HG02759 (cell line): ENCODE data around the gene TNFSF4.
"Not testable (repeated sequence)": the region's sequence is repeated elsewhere in the genome, so short reads cannot be mapped to it uniquely, and the experiment has no call there.

Source experiments
- ATAC-seq: cut with Tn5 transposase; IDR thresholded peaks from one replicate; pipeline ENCODE4 v1.9.1; 2021; ENCODE audit warnings: mild to moderate bottlenecking, moderate library complexity; ENCODE audit not compliant: unreplicated experiment

TNFSF4 gene, protein sequence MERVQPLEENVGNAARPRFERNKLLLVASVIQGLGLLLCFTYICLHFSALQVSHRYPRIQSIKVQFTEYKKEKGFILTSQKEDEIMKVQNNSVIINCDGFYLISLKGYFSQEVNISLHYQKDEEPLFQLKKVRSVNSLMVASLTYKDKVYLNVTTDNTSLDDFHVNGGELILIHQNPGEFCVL

DNA sequence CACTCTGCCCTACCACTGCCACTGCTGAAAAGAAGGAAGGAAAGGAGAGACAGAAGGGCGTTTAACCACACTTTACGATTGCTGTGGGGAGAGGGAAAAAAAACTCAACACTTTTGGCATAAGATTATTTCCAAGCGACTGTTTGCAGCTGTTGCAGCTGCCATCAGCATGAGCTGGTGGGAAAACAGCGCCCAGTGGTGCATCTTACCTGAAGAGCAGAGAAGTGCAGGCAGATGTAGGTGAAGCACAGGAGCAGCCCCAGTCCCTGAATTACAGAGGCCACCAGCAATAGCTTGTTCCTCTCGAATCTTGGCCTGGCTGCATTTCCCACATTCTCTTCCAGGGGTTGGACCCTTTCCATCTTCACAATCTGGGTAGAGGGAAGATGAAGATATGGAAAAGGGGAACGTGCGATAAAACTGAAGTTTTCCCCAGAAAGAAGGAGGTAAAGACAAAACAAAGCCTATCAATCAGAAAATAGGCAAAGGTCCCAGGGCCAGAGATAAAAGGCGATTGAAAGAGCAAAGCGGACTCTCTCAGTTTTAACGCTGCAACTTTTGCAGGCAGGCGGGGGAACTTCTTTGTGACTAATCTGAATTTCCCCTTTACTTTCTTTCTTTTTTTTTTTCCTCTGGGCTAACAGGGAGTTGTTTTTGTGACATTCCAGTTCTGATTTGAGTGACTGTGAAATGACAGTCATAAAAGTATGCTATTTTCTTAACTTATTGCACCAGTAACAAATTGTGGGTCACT lies at the start of gene TNFSF4:
Gene TNFSF4 (minus strand): TSS at position 516 of the 753 bp plus-strand sequence. CDS start 155 bp downstream, at position 361.
- no peak for ATAC-seq

DNA sequence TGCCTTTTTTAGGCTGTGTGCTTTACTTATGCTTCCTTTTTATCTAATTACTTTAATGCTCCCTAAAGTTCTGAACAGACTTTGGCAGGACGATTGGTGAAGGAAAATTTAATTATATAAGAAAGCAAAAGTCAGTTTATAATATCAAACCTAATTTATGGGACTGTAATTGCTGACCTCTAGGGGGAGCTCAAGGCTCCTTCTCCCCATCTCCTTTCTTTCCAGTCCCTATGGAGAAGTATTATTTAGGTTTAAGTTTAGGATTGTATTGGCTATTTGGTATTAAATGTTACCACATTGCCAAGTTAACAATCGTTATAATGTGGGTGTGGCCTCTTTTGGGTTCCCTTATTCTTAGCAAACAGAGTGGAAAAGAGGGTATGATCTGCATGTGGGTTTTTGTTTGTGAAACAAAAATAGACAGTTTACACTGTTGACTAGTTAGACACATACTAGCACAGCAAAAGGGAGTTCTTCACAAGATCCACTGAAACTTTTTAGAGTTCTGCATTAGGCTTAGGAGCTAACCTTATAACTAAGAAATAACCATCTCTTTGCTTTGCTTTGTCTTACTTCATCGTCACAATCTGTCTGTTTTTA lies 48.2 kb upstream of the TNFSF4 start:
- ATAC-seq = no peak

DNA sequence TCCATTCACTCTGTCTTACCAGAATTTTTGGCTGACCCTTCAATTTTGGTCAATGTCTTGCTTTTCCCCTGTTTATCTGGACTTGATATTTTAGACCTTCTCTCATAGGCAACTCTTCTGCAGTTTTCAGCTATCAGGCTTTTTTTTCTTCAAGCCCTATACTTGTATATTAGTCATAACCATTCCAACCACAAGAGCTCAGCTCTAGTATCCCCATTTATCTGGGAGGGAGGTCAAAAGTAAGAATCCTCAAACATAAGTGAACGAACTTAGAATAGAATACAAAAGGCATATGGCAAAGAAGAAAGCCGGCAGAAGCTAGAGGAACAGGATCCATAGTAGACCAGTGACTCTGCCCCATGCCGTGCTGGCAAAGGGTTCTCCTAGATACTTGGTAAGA lies 45.9 kb upstream of the TNFSF4 start:
- ATAC-seq = no peak

DNA sequence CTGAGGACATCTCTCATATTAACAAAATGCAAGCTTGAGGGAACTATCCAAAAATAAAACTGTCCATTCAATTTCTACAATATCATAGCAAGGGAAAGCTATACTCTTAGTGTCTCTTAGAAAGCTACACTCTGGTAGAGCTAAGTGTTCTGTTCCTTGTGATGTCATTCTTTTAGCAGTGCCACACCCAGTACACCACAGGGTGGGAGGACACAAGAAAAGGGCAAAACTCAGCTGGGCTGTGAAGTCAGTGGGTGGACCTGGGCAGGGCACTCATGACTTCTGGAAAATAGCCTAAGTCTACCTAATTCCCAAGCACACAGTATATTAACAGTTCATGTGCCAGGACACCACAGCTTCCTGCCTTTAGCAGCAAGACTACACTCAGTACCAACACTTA lies 42.2 kb upstream of the TNFSF4 start:
- no peak for ATAC-seq

DNA sequence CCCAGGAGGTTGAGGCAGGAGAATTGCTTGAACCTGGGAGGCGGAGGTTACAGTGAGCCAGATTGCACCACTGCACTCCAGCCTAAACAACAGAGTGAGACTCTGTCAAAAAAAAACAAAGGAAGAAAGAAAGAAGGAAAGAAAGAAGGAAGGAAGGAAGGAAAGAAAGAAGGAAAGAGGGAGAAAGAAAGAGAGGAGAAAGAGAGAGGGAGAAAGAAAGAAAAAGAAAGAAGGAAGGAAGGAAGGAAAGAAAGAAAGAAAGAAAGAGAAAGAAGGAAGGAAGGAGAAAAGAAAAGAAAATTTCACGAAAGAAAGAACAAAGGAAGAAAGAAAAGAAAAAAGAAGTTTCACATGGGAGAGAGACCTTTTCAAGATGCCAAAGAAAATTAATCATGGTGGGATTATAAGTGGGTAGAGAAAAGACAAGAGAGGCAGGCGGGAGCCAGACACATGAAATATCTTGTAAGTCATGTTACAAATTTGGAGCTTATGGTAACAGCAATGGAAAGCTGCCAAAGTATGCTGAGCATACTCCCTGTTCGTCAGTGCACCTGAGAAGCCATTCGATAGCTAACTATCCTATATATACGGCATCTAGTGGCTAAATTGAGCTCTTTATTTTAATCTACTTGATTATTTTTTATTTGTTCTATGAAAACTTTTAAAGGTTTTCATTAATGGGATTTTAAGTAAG lies 41.3 kb upstream of the TNFSF4 start:
- no peak for ATAC-seq

DNA sequence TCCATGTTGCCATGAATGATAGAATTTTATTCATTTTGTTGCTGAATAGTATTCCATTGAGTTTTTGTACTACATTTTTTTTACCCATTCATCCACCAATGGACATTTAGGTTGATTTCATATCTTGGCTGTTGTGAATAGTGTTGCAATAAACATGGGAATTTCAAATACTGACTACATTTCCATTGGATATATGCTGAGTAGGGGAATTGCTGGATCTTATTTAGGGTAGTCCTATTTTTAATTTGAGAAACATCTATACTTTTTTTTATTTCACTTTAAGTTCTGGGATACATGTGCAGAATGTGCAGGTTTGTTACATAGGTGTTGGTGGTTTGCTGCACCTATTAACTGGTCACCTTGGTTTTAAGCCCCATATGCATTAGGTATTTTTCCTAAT lies 38.8 kb upstream of the TNFSF4 start:
- no peak for ATAC-seq

DNA sequence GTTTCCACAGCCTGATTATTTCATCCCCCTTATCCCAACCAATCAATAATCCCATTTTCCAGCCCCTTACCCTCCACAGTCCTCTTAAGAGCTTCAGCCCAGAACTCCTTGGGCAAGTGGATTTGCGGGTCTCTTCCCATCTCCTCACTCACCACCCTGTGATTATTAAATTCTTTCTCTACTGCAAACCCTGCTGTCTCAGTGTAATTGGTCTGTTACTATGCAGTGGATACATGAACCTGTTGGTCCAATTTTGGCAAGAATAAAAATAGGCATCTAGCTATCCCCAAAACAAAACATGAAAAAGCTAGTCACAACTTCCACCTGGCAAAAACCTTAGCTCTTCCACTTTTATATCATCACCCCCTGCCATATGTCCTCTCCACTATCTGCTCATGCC lies 36.2 kb upstream of the TNFSF4 start:
- no peak for ATAC-seq

DNA sequence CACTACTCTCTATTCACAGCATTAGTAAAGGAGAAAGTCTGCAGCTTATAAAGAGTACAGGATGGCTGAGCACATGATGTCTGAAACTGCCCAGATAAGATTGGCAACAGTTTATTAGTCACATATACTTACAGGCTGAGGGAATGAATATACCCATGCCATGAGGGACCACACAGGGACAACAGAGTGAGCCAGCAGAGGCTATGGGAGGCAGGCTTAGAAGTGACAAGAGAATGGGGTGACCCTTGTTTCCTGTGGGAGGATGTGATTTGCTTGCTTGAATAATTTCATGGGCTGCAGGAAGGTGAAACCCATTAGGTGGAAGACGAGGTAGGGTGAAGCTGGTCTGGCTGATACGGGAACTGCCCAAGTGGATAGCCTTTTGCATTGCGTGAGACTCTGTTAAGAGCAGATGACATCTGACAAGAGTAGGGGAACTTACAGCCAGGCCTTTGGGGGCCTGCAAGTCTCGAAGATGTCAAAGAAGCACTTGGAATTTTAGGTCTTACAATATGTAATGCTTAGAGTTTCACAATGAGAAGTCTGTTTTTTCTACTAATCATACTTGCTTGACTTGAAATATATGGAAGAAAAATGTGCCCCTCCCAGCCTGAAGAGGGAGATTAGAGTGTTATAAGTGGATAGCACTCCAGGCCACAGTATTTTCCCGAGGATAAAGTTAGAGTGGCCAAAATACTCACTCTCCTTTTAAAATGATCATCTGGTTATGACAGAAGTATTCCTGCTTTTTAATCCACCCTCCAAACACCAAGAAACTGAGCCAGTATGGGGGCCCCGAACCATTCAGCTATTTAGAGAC lies 34.6 kb upstream of the TNFSF4 start:
- ATAC-seq = peak; percentile 65

DNA sequence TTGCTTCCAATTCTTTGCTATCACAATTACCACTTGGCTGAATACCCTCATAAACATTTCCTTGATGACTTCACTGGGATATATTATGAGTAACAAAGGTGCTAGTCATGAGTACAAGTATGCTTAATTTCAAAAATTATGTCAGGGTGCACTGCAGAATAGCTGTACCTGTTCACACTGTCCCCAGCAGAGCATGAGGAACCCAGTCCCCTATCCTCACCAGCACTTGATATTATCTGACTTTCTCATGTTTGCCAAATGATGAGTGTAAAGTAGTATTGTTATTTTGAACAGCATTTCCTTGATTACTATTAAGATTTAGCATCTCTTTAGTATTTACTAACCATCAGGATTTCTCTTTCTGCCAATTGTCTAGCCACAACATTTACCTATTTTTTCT lies 33.5 kb upstream of the TNFSF4 start:
- no peak for ATAC-seq

DNA sequence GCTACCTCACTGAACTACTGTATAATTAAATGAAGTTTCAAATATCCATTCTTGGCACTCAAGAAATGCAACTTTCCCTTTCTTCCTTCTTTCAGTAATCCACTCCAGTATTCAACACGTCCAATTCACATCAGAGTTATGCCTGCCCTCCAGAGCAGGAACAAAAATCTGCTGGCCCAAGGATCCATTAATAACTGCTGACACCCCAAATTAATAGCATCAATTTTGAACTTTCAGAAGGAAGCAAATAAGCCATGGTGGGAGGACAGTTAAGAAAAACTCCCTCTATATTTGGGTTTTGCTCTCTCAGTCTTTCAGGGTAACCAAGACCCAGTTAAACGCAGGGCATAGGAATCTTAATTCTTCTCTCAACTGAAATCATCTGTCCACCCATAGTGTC lies 31.9 kb upstream of the TNFSF4 start:
- no peak for ATAC-seq

DNA sequence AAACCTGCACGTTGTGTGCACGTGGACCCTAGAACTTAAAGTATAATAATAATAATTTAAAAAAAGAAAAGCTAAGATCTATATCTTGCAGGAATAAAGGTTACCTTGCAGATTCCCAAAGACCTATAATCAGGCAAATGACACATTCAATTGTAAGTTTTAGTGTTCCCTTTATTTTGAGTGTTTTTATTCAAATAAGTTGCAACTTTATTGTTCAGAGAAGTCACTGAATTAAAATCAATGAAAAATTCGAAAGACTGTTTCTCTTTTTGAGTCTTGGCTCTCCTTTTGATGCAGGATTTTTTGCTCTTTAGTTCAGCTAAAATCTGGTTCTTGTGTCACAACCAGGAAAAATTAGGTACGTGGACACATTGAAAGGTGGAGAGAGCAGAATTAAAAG lies 27.8 kb upstream of the TNFSF4 start:
- no peak for ATAC-seq

DNA sequence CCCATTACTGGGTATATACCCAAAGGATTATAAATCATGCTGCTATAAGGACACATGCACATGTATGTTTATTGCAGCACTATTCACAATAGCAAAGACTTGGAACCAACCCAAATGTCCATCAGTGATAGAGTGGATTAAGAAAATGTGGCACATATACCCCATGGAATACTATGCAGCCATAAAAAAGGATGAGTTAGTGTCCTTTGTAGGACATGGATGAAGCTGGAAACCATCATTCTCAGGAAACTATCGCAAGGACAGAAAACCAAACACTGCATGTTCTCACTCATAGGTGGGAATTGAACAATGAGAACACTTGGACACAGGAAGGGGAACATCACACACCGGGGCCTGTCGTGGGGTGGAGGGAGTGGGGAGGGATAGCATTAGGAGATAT lies 27.3 kb upstream of the TNFSF4 start:
- not testable (repeated sequence) for ATAC-seq

DNA sequence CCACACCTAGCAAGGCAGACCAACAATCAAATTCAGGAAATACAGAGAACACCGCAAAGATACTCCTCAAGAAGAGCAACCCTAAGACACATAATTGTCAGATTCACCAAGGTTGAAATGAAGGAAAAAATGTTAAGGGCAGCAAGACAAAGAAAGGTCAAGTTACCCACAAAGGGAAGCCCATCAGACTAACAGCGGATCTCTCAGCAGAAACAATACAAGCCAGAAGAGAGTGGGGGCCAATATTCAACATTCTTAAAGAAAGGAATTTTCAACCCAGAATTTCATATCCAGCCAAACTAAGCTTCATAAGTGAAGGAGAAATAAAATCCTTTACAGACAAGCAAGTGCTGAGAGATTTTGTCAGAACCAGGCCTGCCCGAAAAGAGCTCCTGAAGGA lies 21.9 kb upstream of the TNFSF4 start:
- not testable (repeated sequence) for ATAC-seq

DNA sequence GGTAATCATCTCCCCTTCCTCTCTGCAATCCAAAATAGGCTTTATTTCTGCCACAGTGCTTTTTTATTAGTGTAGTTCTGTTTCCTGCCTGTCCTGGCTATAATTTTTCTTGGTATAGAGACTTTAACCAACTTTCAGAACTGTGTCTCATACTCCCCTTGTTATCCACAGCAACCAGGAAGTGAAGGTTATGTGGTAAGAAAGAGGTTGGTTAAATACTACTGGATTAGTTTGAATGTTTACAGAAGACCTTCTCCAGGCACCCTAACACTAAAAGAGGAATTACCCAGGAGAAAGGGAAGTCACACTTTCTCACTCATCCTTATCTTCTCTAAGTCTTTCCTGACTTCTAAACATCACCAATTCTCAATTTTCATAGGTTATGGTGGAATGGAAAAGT lies 17.8 kb upstream of the TNFSF4 start:
- no peak for ATAC-seq

DNA sequence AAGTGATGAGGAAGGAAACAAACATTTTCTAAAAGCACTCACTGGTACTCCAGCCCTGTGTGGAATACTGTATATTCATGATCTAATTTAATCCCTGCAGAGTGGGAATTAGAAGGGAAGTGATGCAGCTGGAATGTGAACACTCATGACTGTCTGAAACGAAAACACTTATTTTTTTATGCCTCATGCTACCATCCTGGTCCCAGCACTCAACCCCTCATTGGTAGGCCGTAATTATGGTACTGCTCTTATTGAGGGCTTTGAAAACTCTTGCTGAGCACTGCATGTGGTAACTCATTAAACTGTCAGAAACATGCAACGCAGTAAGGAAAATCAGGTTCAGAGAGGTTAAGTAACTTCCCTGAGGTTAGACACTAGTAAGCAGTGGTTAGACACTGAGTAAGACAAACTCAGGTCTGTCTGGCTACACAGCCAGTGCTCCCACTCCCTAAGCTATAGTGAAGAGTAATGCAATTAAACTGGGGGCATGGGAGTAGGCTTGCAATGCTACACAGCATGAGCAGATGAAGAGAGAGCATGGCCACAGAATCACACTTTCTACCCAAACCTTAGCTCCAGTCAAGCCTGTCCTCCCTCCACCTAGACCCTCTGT lies 17.3 kb upstream of the TNFSF4 start:
- ATAC-seq = no peak

DNA sequence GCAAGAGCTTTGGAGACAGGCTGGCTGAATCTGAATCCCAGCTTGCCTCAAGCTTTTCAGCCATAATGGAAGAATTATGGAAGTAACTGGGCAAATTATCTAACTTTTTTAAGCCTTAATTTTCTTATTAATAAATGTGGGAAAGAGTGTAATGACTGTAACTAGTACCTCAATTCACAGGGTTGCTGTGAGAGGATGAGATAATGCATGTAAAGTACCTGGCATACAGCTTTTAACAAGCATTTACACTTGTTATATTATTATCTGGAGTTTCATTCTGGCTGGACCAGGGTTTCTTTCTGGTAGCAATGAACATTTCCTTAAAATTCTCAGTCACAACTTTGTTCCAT lies 15.9 kb upstream of the TNFSF4 start:
- ATAC-seq = no peak

DNA sequence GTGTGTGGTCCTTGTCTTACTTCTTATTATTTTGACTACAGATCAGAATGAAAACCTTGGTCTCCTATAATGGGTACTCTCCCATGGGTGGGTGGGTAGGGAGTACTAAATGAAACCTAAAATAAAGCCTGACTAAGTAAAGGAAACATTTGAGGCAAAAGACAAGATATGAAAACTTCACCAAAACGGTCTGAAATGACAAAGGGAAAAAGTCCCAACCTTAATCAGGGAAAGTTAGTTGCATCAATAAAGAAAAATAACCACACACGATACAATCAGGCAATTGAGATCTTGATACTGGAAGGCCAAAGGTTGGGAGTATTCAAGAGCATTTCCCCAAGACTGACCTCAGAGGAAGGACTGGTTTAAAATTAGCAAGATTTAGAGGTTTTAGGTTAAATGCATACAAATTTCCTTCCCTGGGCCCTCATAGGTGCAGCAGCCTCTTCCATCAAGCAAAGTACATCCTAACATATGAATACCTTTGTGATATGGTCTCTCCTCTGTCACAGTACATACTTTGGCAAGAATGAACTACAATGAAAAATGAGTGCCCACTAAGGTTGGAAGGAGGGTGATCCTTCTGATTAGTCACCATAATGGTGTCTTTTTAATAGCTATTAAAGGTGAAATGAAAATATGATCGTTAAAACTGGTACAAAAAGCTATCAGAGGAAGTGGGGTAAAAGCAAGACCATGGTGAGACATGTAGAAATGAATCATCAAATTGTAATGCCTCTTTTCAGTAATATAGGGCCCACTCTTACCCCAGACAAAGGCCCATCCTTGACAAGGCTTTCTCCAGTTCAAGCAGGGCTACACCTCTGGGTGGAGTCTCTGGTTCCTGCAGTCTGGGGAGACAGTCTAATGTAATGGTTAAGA lies 15.3 kb upstream of the TNFSF4 start:
- peak; percentile 62 for ATAC-seq

DNA sequence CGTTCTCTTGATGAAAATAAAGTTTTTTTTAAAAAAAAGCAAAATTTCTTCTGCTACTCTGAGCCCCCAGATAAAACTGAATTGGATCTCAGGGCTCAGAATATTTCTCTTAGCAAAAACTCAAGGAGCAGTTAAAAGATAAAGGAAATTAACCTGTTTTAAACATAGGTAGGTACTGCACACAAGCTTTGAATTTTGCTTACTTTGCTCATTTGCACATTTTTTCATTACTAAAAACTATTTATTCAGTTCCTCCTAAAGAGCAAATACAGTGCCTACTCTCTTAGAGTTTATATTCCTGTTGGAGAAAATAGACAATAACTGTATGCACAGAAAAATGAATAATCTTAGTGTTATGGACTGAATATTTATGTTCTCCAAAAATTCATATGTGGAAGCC lies 13.0 kb upstream of the TNFSF4 start:
- ATAC-seq = no peak

DNA sequence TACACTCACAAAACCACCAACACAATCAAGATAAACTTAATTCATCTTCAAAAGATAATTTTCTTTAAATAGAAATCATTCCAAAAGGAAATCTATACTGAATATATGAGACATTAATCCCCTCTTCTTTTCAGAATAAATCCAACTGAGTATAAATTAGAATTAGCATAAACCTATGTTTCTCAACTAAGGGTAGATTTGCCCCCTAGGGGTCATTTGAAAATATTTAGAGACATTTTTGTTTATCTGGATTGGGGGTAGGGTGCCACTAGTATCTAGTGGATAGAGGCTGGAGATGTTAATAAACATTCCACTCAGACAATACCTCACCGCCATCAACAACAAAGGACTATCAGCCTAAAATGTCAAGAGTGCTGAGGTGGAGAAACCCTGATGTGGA lies 6.5 kb upstream of the TNFSF4 start:
- no peak for ATAC-seq
